Measurements from ENCODE around the gene PCDH9. TPM values are rescaled to one million over a fixed set of nuclear protein-coding genes. Genes with fewer than 3 reads are reported as not detected.

The PCDH9 gene
- total and polyA plus RNA-seq, 12 donors: 2.9 to 32.0 (median 15.4) TPM

- intact Hi-C loops (cut with DNase I): no loop called here
- WGBS, 2 donors: 68 to 69% methylated on average over 3 of the region's 3 CpGs
- peaks cover 0 to 16% (median 9%) of the 10 kb centered on the region in 9 donors for H3K4me1 ChIP-seq
- ATAC-seq: no peak
- no peak overlapping the region for H3K4me3 ChIP-seq
- no peaks in the 10 kb centered on the region for H3K27me3 ChIP-seq
- no peak overlapping the region for H3K27ac ChIP-seq
- H3K36me3 ChIP-seq: no peaks in the 10 kb centered on the region
- DNase-seq: no peak
- H3K9me3 ChIP-seq: peaks cover 0 to 1% (median 0%) of the 10 kb centered on the region in 11 donors
- TF ChIP-seq, protein P1, sequence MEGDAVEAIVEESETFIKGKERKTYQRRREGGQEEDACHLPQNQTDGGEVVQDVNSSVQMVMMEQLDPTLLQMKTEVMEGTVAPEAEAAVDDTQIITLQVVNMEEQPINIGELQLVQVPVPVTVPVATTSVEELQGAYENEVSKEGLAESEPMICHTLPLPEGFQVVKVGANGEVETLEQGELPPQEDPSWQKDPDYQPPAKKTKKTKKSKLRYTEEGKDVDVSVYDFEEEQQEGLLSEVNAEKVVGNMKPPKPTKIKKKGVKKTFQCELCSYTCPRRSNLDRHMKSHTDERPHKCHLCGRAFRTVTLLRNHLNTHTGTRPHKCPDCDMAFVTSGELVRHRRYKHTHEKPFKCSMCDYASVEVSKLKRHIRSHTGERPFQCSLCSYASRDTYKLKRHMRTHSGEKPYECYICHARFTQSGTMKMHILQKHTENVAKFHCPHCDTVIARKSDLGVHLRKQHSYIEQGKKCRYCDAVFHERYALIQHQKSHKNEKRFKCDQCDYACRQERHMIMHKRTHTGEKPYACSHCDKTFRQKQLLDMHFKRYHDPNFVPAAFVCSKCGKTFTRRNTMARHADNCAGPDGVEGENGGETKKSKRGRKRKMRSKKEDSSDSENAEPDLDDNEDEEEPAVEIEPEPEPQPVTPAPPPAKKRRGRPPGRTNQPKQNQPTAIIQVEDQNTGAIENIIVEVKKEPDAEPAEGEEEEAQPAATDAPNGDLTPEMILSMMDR (IDR thresholded peaks at IDR 0.05): no peak
Measured at GRCh38 chr13:66864627-66865026, 365.5 kb downstream of the PCDH9 start.

DNA sequence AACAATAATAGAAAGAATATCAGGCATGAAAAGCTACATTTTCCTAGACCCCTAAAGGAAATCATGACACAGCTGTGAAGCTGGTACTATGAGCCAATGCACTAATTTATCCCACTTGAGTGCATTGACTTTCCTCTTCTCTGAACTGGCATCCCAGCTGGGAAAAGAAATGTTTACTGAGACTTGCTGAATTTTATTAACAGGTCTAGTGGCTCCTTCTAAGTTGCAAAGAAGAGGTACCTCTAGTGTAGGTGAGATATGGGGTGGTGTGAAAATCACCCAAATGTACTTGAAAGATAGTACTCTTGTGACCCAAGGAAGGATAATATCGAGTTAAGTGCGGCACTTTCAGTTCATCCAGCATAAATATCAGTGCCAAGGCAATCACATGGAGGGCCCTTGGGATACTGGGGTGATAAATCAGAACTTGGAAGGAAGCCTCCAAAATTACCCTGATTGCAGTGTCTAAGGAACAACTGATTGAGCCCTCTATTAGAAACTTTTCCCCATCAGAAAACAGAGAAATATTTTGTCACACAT lies 369.2 kb downstream of the PCDH9 start:
- no peak overlapping the region for H3K27ac ChIP-seq
- no peaks in the 10 kb centered on the region for H3K27me3 ChIP-seq
- H3K4me3 ChIP-seq: no peak overlapping the region
- H3K4me1 ChIP-seq: peaks cover 0 to 16% (median 9%) of the 10 kb centered on the region in 9 donors
- no peak for DNase-seq
- TF ChIP-seq, protein P1 (IDR thresholded peaks at IDR 0.05): no peak
- no peak for ATAC-seq
- no peaks in the 10 kb centered on the region for H3K36me3 ChIP-seq
- intact Hi-C loops (cut with DNase I): no loop called here
- 36 to 37% methylated on average over 2 of the region's 2 CpGs for WGBS, 2 donors
- H3K9me3 ChIP-seq: no peaks in the 10 kb centered on the region

- no peaks in the 10 kb centered on the region for H3K27me3 ChIP-seq
- ATAC-seq (no peak), DNase-seq (no peak)
- WGBS, 2 donors: 77 to 80% methylated on average over 8 of the region's 8 CpGs
- H3K4me1 ChIP-seq: peaks cover 0 to 16% (median 9%) of the 10 kb centered on the region in 9 donors
- intact Hi-C loops (cut with DNase I): no loop called here
- no peaks in the 10 kb centered on the region for H3K9me3 ChIP-seq
- TF ChIP-seq, protein P1 (IDR thresholded peaks at IDR 0.05): no peak
- H3K27ac ChIP-seq: no peak overlapping the region
- H3K4me3 ChIP-seq: no peak overlapping the region
- no peaks in the 10 kb centered on the region for H3K36me3 ChIP-seq
Measured at GRCh38 chr13:66859934-66860877, 369.9 kb downstream of the PCDH9 start.

DNA sequence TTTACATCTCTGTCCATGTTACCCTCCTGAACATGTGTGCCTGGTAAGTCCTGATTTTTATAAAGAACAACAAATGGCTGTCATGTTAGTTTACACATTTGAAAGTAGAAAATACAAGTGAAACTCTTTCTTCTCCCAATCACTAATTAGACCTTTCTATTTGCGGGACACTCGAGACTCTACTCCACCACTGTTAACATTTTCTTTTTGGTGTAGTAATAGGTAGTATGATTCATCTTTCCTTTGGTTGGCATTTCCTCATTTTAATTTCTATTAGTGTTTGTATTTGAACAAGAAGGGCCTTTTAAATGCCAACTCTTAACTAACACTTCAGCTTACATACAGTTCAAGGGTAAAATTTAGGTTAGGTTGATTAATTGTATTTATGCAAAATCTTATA lies 371.1 kb downstream of the PCDH9 start:
- no peak overlapping the region for H3K4me3 ChIP-seq
- ATAC-seq: no peak
- WGBS, 2 donors: 83 to 95% methylated on average over 2 of the region's 2 CpGs
- no peak overlapping the region for H3K27ac ChIP-seq
- H3K4me1 ChIP-seq: peaks cover 0 to 16% (median 9%) of the 10 kb centered on the region in 9 donors
- DNase-seq: no peak
- no peaks in the 10 kb centered on the region for H3K9me3 ChIP-seq
- no peaks in the 10 kb centered on the region for H3K36me3 ChIP-seq
- TF ChIP-seq, protein P1 (IDR thresholded peaks at IDR 0.05): no peak
- intact Hi-C loops (cut with DNase I): no loop called here
- H3K27me3 ChIP-seq: no peaks in the 10 kb centered on the region
